Muscle of back (tissue), 11 donors: ENCODE measurements around the gene CD70. TPM values are rescaled to one million over a fixed set of nuclear protein-coding genes. Genes with fewer than 3 reads are reported as not detected.
"Not testable (repeated sequence)": the region's sequence is repeated elsewhere in the genome, so short reads cannot be mapped to it uniquely, and the experiment has no call there.

Experiments used
- DNase-seq, 3 donors: peaks; one replicate each; pipeline versions ENCODE4 v3.0.0 to v3.0.0-alpha.2; 2013
- polyA plus RNA-seq, 10 donors: library from polyadenylated mRNA; unstranded; fragments of 120-200 nt; gene quantifications; one replicate each; pipeline ENCODE4 v1.2.1, GENCODE V29; 2013; ENCODE audit not compliant: insufficient read length in 10 of 10

The CD70 gene
- polyA plus RNA-seq, 10 donors = 0.20 to 3.0 (median 0.91) TPM; not detected in 1

GRCh38 chr19:6572217-6572616, 18.7 kb downstream of the CD70 start:
- peak in 1 of 3 donors; percentile 38 for DNase-seq

GRCh38 chr19:6571167-6571566, 19.8 kb downstream of the CD70 start:
- DNase-seq = no peak

GRCh38 chr19:6570764-6571163, 20.2 kb downstream of the CD70 start:
- DNase-seq = no peak

- no peak for DNase-seq
Measured at GRCh38 chr19:6568816-6569215, 22.1 kb downstream of the CD70 start.

GRCh38 chr19:6568010-6568526, 22.9 kb downstream of the CD70 start:
- no peak for DNase-seq

- DNase-seq = not testable (repeated sequence)
Measured at GRCh38 chr19:6566727-6567126, 24.2 kb downstream of the CD70 start.

- no peak for DNase-seq
Measured at GRCh38 chr19:6564393-6564792, 26.6 kb downstream of the CD70 start.

- DNase-seq = not testable (repeated sequence)
Measured at GRCh38 chr19:6562437-6562836, 28.5 kb downstream of the CD70 start.

GRCh38 chr19:6556480-6557195, 34.3 kb downstream of the CD70 start:
- no peak for DNase-seq

- no peak for DNase-seq
Measured at GRCh38 chr19:6556043-6556449, 34.9 kb downstream of the CD70 start.

GRCh38 chr19:6551607-6552450, 39.1 kb downstream of the CD70 start:
- no peak for DNase-seq

GRCh38 chr19:6551091-6551490, 39.9 kb downstream of the CD70 start:
- no peak for DNase-seq

GRCh38 chr19:6550679-6551078, 40.3 kb downstream of the CD70 start:
- not testable (repeated sequence) for DNase-seq

- DNase-seq = no peak
Measured at GRCh38 chr19:6543866-6544347, 47.0 kb downstream of the CD70 start.

- no peak for DNase-seq
Measured at GRCh38 chr19:6540918-6541689, 49.8 kb downstream of the CD70 start.

- DNase-seq = no peak
Measured at GRCh38 chr19:6539514-6539913, 51.4 kb downstream of the CD70 start.

Other genes starting within 250 kb of the CD70 start
- gene CLPP, start 229.6 kb downstream of the CD70 start, polyA plus RNA-seq = 10 to 100 TPM; 50.6 to 62.3 (median 55.5) TPM
- 100 to 1,000 TPM in 1 of 10 donors, 10 to 100 TPM in 9; 67.5 to 103 (median 75.4) TPM for gene ALKBH7, start 218.4 kb downstream of the CD70 start, polyA plus RNA-seq
- gene PSPN, start 215.2 kb downstream of the CD70 start, polyA plus RNA-seq = 1 to 10 TPM in 4 of 10 donors, under 1 TPM in 6; 0.69 to 1.3 (median 0.94) TPM
- 10 to 100 TPM; 39.2 to 77.9 (median 54.0) TPM for gene GTF2F1, start 198.0 kb downstream of the CD70 start, polyA plus RNA-seq
- gene KHSRP, start 166.3 kb downstream of the CD70 start, polyA plus RNA-seq = 100 to 1,000 TPM; 153 to 254 (median 184) TPM
- 1 to 10 TPM in 1 of 10 donors, under 1 TPM in 9; 0.16 to 1.2 (median 0.30) TPM for gene SLC25A41, start 157.4 kb downstream of the CD70 start, polyA plus RNA-seq
- 10 to 100 TPM; 24.8 to 40.0 (median 31.4) TPM for gene SLC25A23, start 131.4 kb downstream of the CD70 start, polyA plus RNA-seq
- gene CRB3, start 126.9 kb downstream of the CD70 start, polyA plus RNA-seq = 1 to 10 TPM in 2 of 10 donors, under 1 TPM in 2, not detected in 6; 0.22 to 1.2 (median 0.68) TPM
- 1 to 10 TPM in 6 of 10 donors, under 1 TPM in 4; 0.39 to 4.3 (median 1.1) TPM for gene DENND1C, start 109.4 kb downstream of the CD70 start, polyA plus RNA-seq
- gene TUBB4A, start 88.8 kb downstream of the CD70 start, polyA plus RNA-seq = 1 to 10 TPM in 4 of 10 donors, under 1 TPM in 6; 0.16 to 1.8 (median 0.76) TPM
- gene TNFSF9, start 60.1 kb downstream of the CD70 start, polyA plus RNA-seq = 1 to 10 TPM in 6 of 10 donors, under 1 TPM in 4; 0.28 to 2.8 (median 1.2) TPM
- under 1 TPM in 6 of 10 donors, not detected in 4; 0.03 to 0.44 (median 0.16) TPM for gene TNFSF14, start 79.0 kb upstream of the CD70 start, polyA plus RNA-seq
- gene C3, start 129.5 kb upstream of the CD70 start, polyA plus RNA-seq = 10 to 100 TPM in 4 of 10 donors, 1 to 10 TPM in 6; 3.4 to 13.9 (median 8.9) TPM
- gene GPR108, start 146.4 kb upstream of the CD70 start, polyA plus RNA-seq = 10 to 100 TPM; 20.9 to 37.4 (median 27.2) TPM
- gene TRIP10, start 148.5 kb upstream of the CD70 start, polyA plus RNA-seq = 10 to 100 TPM; 39.9 to 67.8 (median 54.8) TPM
- 1 to 10 TPM in 3 of 10 donors, under 1 TPM in 7; 0.42 to 2.1 (median 0.86) TPM for gene SH2D3A, start 176.3 kb upstream of the CD70 start, polyA plus RNA-seq
- gene VAV1, start 181.6 kb upstream of the CD70 start, polyA plus RNA-seq = 1 to 10 TPM; 1.6 to 4.8 (median 2.5) TPM